Right lobe of liver (tissue), 4 donors: Measurements from ENCODE around the gene USP7.

Experiments
- CTCF ChIP-seq, 4 donors: fragments of 200-600 bp in 3 of 4; fragments of 450-650 bp in 1 of 4; IDR thresholded peaks; one replicate each; pipeline versions ENCODE4 v1.5.1 to v1.8.0; 2016 to 2022; ENCODE audit warnings: antibody characterized with exemption in 4 of 4, mild to moderate bottlenecking in 2 of 4
- POLR2A ChIP-seq: fragments of 450-650 bp; IDR thresholded peaks from one replicate; pipeline ENCODE4 v1.6.1; 2017; ENCODE audit warnings: antibody characterized with exemption, mild to moderate bottlenecking
- donor health status: DM: no; HTN: no; CAD: no.
- donor health status: DM: no; HTN: no; CAD: no.
- donor health status: DM: no; HTN: yes; CAD: no.

DNA sequence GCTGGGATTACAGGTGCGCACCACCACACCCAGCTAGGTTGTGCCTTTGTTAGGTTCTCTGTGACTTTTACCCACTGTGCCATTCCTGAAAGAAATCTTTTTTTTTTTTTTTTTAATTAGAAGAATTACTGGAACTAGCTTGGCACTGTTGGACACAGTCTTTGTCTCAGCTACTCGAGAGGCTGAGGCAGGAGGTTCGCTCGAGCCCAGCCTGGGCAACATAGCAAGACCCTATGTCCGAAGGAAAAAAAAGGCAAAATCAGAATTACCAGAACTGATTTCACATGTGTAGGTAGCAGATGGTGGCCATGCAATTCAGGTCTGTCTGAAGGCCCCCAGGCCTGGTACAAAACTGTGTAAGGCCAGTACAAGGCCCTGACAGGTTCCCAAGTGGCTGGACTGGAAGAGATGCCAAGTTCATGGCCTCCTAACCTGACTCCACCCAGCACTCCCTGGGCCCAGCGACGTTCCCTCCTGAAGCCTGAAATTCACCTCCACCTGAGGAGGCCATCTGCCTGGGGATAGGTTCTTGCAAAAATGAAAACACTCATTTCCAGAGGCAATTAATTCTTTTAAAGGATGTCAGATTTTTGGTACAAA, 117.9 kb downstream of the USP7 start:
- TF ChIP-seq CTCF (IDR thresholded peaks at IDR 0.05) (no peak), POLR2A (no peak)
